OCI-LY7 (cell line): Measurements from ENCODE around the gene NEIL3. TPM values are rescaled to one million over a fixed set of nuclear protein-coding genes. Genes with fewer than 3 reads are reported as not detected.

ENCODE experiments used
- BruUV-seq: library from RNA; stranded (reverse); fragments of 400-500 nt; replicated peaks from 2 replicates; lab custom pipeline; 2021; lab: Mats Ljungman, UMichigan
- CTCF ChIA-PET: fragments of 300-600 bp; sonication (Branson Sonifier 250); formaldehyde crosslinking; loops from one replicate; lab custom pipeline; 2022; ENCODE audit warnings: antibody characterized with exemption; ENCODE audit not compliant: unreplicated experiment; lab: Charles Lee
- POLR2A ChIA-PET: fragments of 300-600 bp; sonication (Branson Sonifier 250); formaldehyde crosslinking; loops from one replicate; lab custom pipeline; 2022; ENCODE audit warnings: antibody characterized with exemption; lab: Charles Lee
- DNase-seq: peaks from one replicate; pipeline ENCODE4 v3.0.0-alpha.2; 2015; ENCODE audit warnings: low spot score
- H2AFZ ChIP-seq: fragments of 200-600 bp; sonication (generic), shearing (Covaris generic); 2 replicates; pipeline ENCODE4 v1.6.1; 2014; ENCODE audit warnings: mild to moderate bottlenecking, antibody characterized with exemption, low read length, moderate library complexity
- H3K27ac ChIP-seq: fragments of 200-600 bp; sonication (generic); 2 replicates; pipeline ENCODE4 v1.5.1; 2014; ENCODE audit warnings: mixed run types, low read depth, mild to moderate bottlenecking, moderate library complexity, low read length, inconsistent platforms; ENCODE audit not compliant: poor library complexity, severe bottlenecking
- H3K36me3 ChIP-seq: fragments of 200-600 bp; sonication (generic); 2 replicates; pipeline ENCODE4 v1.6.1; 2014; ENCODE audit warnings: mild to moderate bottlenecking, antibody characterized with exemption, low read length, moderate library complexity, mixed read lengths; ENCODE audit not compliant: insufficient read depth
- H3K4me1 ChIP-seq: fragments of 200-600 bp; sonication (generic); 2 replicates; pipeline ENCODE4 v1.5.1; 2014; ENCODE audit warnings: mild to moderate bottlenecking, low read length; ENCODE audit not compliant: insufficient read depth, poor library complexity, severe bottlenecking
- H3K4me2 ChIP-seq: fragments of 200-600 bp; sonication (generic); 2 replicates; pipeline ENCODE4 v1.6.1; 2014; ENCODE audit warnings: mild to moderate bottlenecking, low read length
- H3K4me3 ChIP-seq: fragments of 200-600 bp; sonication (generic); 2 replicates; pipeline ENCODE4 v1.5.1; 2014; ENCODE audit warnings: mild to moderate bottlenecking, low read depth, low read length; ENCODE audit not compliant: poor library complexity, severe bottlenecking
- H3K79me2 ChIP-seq: fragments of 200-600 bp; sonication (generic); 2 replicates; pipeline ENCODE4 v1.6.1; 2016; ENCODE audit warnings: low read depth, mild to moderate bottlenecking, low read length, moderate library complexity, mixed read lengths; ENCODE audit not compliant: insufficient read depth
- H3K9me2 ChIP-seq: fragments of 200-600 bp; sonication (generic); 2 replicates; pipeline ENCODE4 v1.6.1; 2016; ENCODE audit warnings: mild to moderate bottlenecking, low read length, mixed read lengths; ENCODE audit not compliant: insufficient read depth
- H3K9me3 ChIP-seq: fragments of 200-600 bp; sonication (generic); 2 replicates; pipeline ENCODE4 v1.6.1; 2014; ENCODE audit warnings: mild to moderate bottlenecking, mixed run types, low read length, mixed read lengths
- H4K20me1 ChIP-seq: fragments of 200-600 bp; sonication (generic); 2 replicates; pipeline ENCODE4 v1.6.1; 2014; ENCODE audit warnings: mild to moderate bottlenecking, antibody characterized with exemption, low read length, moderate library complexity, mixed read lengths; ENCODE audit not compliant: insufficient read depth
- CTCF ChIP-seq: fragments of 200-600 bp; sonication (generic); conservative IDR thresholded peaks from 2 replicates; pipeline ENCODE4 v1.5.1; 2014; ENCODE audit warnings: mild to moderate bottlenecking, antibody characterized with exemption, low read length, moderate library complexity, mixed read lengths
- EZH2phosphoT487 ChIP-seq: fragments of 200-600 bp; sonication (generic); IDR thresholded peaks from 2 replicates; pipeline ENCODE4 v1.6.1; 2018; ENCODE audit warnings: low read depth, borderline replicate concordance, mild to moderate bottlenecking, mixed run types, antibody characterized with exemption, low read length, moderate library complexity, mixed read lengths
- intact Hi-C: fragments of 100-400 bp; cut with micrococcal nuclease; formaldehyde crosslinking; loops from one replicate; pipeline ENCODE4 v1.10.0; 2022; ENCODE audit not compliant: unreplicated experiment
- total RNA-seq, 2 experiments: library from RNA; depleted of rRNA in 1 of 2; stranded (reverse); fragments of >200 nt in 1 of 2; shearing (Covaris generic) in 1 of 2; gene quantifications; 2 replicates each; pipeline ENCODE4 v1.2.3, GENCODE V29; 2014 to 2022

The NEIL3 gene
- total RNA-seq, 2 experiments from 2014 or later: 19.1 to 22.9 TPM

- POLR2A ChIA-PET: no interaction called here
- no peak for DNase-seq
- intact Hi-C loops: no loop called here
- Histone ChIP-seq H3K9me3 (no peaks in the 10 kb centered on the region), H3K79me2 (no peaks in the 10 kb centered on the region), H4K20me1 (no peaks in the 10 kb centered on the region), H3K9me2 (no peaks in the 10 kb centered on the region), H2AFZ (no peak overlapping the region), H3K4me2 (no peak overlapping the region), H3K4me1 (no peaks in the 10 kb centered on the region), H3K27ac (no peak overlapping the region), H3K4me3 (no peak overlapping the region), H3K36me3 (no peaks in the 10 kb centered on the region)
- no peak for TF ChIP-seq EZH2phosphoT487
- TF ChIP-seq CTCF: no peak
- CTCF ChIA-PET: no interaction called here
- no TSS peak for BruUV-seq
Measured at GRCh38 chr4:177381762-177382310, 72.2 kb downstream of the NEIL3 start.

- intact Hi-C loops: no loop called here
- H3K4me2 ChIP-seq: no peak overlapping the region
Measured at GRCh38 chr4:177384856-177385397, 75.3 kb downstream of the NEIL3 start.

More at GRCh38 chr4:177384856-177385397, 75.3 kb downstream of the NEIL3 start:
- Histone ChIP-seq H3K27ac (no peak overlapping the region), H3K79me2 (no peaks in the 10 kb centered on the region), H3K36me3 (no peaks in the 10 kb centered on the region), H3K4me3 (no peak overlapping the region), H4K20me1 (no peaks in the 10 kb centered on the region), H3K4me1 (no peaks in the 10 kb centered on the region), H3K9me3 (no peaks in the 10 kb centered on the region), H2AFZ (no peak overlapping the region), H3K9me2 (no peaks in the 10 kb centered on the region)
- no peak for DNase-seq
- POLR2A ChIA-PET: no interaction called here
- TF ChIP-seq CTCF (no peak), EZH2phosphoT487 (no peak)
- CTCF ChIA-PET: no interaction called here
- no TSS peak for BruUV-seq
